Measurements from ENCODE around the gene GBP7. TPM values are rescaled to one million over a fixed set of nuclear protein-coding genes. Genes with fewer than 3 reads are reported as not detected.

The GBP7 gene
- total and polyA plus RNA-seq, 8 donors: 0.09 to 0.39 (median 0.15) TPM; not detected in 1

- Histone ChIP-seq H3K4me3 (no peak overlapping the region), H3K27me3 (no peaks in the 10 kb centered on the region), H3K4me1 (no peaks in the 10 kb centered on the region), H3K36me3 (peaks cover 0 to 15% of the 10 kb centered on the region in 2 donors), H3K27ac (no peak overlapping the region), H3K9me3 (peaks cover 0 to 5% of the 10 kb centered on the region in 2 donors)
- ATAC-seq (no peak), DNase-seq (no peak)
- intact Hi-C loops (cut with DNase I): no loop called here
- no peak for TF ChIP-seq CTCF (IDR thresholded peaks at IDR 0.05)
Measured at GRCh38 chr1:89179343-89179742, 3.5 kb upstream of the GBP7 start.

GRCh38 chr1:89176971-89177370 lies 1.2 kb upstream of the GBP7 start:
- Histone ChIP-seq H3K4me1 (no peaks in the 10 kb centered on the region), H3K27ac (no peak overlapping the region), H3K36me3 (no peaks in the 10 kb centered on the region), H3K9me3 (no peaks in the 10 kb centered on the region), H3K4me3 (no peak overlapping the region), H3K27me3 (no peaks in the 10 kb centered on the region)
- intact Hi-C loops (cut with DNase I): no loop called here
- ATAC-seq (no peak), DNase-seq (no peak)
- no peak for TF ChIP-seq CTCF (IDR thresholded peaks at IDR 0.05)

GRCh38 chr1:89174491-89174890 lies 1.3 kb downstream of the GBP7 start:
- no peaks in the 10 kb centered on the region for H3K27me3 ChIP-seq
- intact Hi-C loops (cut with DNase I): no loop called here
- H3K4me3 ChIP-seq: no peak overlapping the region
- no peaks in the 10 kb centered on the region for H3K4me1 ChIP-seq
- H3K27ac ChIP-seq: no peak overlapping the region
- H3K36me3 ChIP-seq: no peaks in the 10 kb centered on the region
- no peak for DNase-seq
- no peaks in the 10 kb centered on the region for H3K9me3 ChIP-seq
- no peak for TF ChIP-seq CTCF (IDR thresholded peaks at IDR 0.05)
- ATAC-seq: no peak

- H3K27ac ChIP-seq: no peak overlapping the region
- H3K9me3 ChIP-seq: no peaks in the 10 kb centered on the region
- no peak for DNase-seq
- no peaks in the 10 kb centered on the region for H3K4me1 ChIP-seq
- no peaks in the 10 kb centered on the region for H3K36me3 ChIP-seq
- intact Hi-C loops (cut with DNase I): no loop called here
- no peak for TF ChIP-seq CTCF (IDR thresholded peaks at IDR 0.05)
- no peaks in the 10 kb centered on the region for H3K27me3 ChIP-seq
- no peak overlapping the region for H3K4me3 ChIP-seq
- no peak for ATAC-seq
Measured at GRCh38 chr1:89172468-89173143, 3.2 kb downstream of the GBP7 start.

- DNase-seq (no peak), ATAC-seq (no peak)
- Histone ChIP-seq H3K27ac (no peak overlapping the region), H3K27me3 (no peaks in the 10 kb centered on the region), H3K4me3 (no peak overlapping the region), H3K4me1 (no peaks in the 10 kb centered on the region), H3K9me3 (no peaks in the 10 kb centered on the region), H3K36me3 (no peaks in the 10 kb centered on the region)
- TF ChIP-seq CTCF (IDR thresholded peaks at IDR 0.05): no peak
- intact Hi-C loops (cut with DNase I): no loop called here
Measured at GRCh38 chr1:89171067-89171438, 4.8 kb downstream of the GBP7 start.
